GM12892 (cell line): ENCODE data around the gene PSAP.
"Not testable (repeated sequence)": the region's sequence is repeated elsewhere in the genome, so short reads cannot be mapped to it uniquely, and the experiment has no call there.

Source experiments
- POLR2A ChIP-seq: IDR thresholded peaks from 2 replicates; pipeline ENCODE4 v1.6.1; 2011; ENCODE audit warnings: low read depth, low read length, control low read depth
- TAF1 ChIP-seq: IDR thresholded peaks from 2 replicates; pipeline ENCODE4 v1.6.1; 2011; ENCODE audit warnings: low read depth, mild to moderate bottlenecking, control low read depth, low read length, borderline replicate concordance

DNA sequence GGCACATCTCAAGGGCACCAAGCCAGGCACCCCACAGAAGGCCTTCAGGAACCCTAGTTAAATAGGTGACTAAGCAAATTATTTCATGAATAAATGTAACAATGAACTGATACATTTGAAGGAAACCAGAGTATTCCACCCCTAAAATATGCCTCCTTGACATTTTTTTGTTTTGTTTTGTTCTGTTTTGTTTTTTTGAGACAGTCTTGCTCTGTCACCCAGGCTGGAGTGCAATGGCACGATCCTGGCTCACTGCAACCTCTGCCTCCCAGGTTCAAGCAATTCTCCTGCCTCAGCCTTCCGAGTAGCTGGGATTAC, 30.2 kb upstream of the PSAP start:
- not testable (repeated sequence) for TF ChIP-seq POLR2A, TAF1
